Lower lobe of right lung (tissue), 2 donors: ENCODE results near the gene PADI3. TPM values are rescaled to one million over a fixed set of nuclear protein-coding genes. Genes with fewer than 3 reads are reported as not detected.

Experiments used
- ATAC-seq, 2 donors: fragments of 200-7000 bp; cut with Tn5 transposase; one replicate each; pipeline ENCODE4 v1.9.1; 2020 to 2022; ENCODE audit warnings: mild to moderate bottlenecking in 2 of 2, moderate library complexity in 2 of 2
- DNase-seq: peaks from one replicate; pipeline ENCODE4 v3.0.0-alpha.2; 2020
- H3K27ac ChIP-seq: fragments of 200-600 bp; one replicate; pipeline ENCODE4 v1.8.0; 2022
- H3K27me3 ChIP-seq: fragments of 200-600 bp; one replicate; pipeline ENCODE4 v1.8.0; 2022; ENCODE audit warnings: low read depth
- H3K36me3 ChIP-seq: fragments of 200-600 bp; one replicate; pipeline ENCODE4 v1.8.0; 2022; ENCODE audit warnings: mild to moderate bottlenecking
- H3K4me1 ChIP-seq: fragments of 200-600 bp; one replicate; pipeline ENCODE4 v1.8.0; 2022
- H3K4me3 ChIP-seq: fragments of 200-600 bp; one replicate; pipeline ENCODE4 v1.8.0; 2022; ENCODE audit warnings: mild to moderate bottlenecking
- H3K9me3 ChIP-seq: fragments of 200-600 bp; one replicate; pipeline ENCODE4 v1.8.0; 2022
- intact Hi-C: fragments of 100-400 bp; cut with DNase I; formaldehyde crosslinking; loops from one replicate; pipeline ENCODE4 v1.11.0; 2022
- total RNA-seq: library from RNA; stranded (reverse); fragmentation: NEBNext Ultra II Directional; extraction: Animal tissue kit (Norgen Biotek cat#: 25700); gene quantifications from one replicate; pipeline ENCODE4 v1.2.1, GENCODE V29; 2021
- TF ChIP-seq, protein P1 (sequence below): fragments of 200-600 bp; IDR thresholded peaks from one replicate; pipeline ENCODE4 v1.8.0; 2022; ENCODE audit warnings: antibody characterized with exemption, mild to moderate bottlenecking
- donor health status: DM: no; HTN: yes; CAD: no; lungs with severe emphysema.

PADI3 gene
- total RNA-seq, 1 donor from 2014 or later: not detected

DNA sequence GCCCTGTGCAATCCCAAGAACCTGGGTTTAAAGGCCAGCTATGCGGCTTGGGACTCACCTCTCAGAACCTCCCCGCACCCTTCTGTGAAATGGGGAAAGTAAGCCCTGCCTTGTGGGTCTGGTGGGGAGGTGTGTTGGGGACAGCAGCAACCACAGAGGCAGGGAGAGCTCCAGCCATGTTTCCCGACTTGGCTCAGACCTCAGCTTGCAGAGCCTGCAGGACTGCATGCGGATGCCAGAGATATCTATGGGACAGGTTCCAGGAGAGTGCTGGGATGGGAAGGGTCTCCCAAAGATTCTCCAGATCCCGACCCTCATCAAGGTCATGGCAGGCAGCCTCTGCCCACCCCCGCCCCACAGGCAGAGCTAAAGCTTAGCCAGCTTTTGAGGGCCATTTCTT, 23.8 kb upstream of the PADI3 start:
- intact Hi-C loops: no loop called here
- DNase-seq (no peak), ATAC-seq (no peak)

DNA sequence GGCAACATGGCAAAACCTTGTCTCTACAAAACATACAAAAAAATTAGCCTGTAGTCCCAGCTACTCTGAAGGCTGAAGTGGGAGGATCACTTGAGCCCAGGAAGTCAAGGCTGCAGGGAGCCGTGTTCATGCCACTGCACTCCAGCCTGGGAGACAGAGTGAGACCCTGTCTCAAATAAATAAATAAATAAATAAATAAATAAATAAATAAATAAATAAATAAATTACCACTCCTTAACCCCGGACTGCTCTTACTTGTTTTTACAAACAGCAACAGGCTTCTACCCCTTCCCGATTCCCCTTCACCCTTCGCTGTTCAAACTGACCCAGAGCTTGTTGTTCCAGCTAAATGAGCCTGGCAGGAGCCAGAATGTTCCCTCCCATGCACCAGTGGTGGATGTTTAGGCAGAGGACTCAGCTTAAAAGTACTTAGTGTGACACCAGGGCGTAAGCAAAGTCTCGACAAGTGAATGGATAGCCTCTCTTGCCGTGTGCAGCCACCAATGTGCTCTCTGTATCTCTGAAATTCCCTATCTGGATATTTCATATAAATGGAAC, 21.5 kb upstream of the PADI3 start:
- intact Hi-C loops: no loop called here
- TF ChIP-seq, protein P1, sequence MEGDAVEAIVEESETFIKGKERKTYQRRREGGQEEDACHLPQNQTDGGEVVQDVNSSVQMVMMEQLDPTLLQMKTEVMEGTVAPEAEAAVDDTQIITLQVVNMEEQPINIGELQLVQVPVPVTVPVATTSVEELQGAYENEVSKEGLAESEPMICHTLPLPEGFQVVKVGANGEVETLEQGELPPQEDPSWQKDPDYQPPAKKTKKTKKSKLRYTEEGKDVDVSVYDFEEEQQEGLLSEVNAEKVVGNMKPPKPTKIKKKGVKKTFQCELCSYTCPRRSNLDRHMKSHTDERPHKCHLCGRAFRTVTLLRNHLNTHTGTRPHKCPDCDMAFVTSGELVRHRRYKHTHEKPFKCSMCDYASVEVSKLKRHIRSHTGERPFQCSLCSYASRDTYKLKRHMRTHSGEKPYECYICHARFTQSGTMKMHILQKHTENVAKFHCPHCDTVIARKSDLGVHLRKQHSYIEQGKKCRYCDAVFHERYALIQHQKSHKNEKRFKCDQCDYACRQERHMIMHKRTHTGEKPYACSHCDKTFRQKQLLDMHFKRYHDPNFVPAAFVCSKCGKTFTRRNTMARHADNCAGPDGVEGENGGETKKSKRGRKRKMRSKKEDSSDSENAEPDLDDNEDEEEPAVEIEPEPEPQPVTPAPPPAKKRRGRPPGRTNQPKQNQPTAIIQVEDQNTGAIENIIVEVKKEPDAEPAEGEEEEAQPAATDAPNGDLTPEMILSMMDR: no peak
- no peaks in the 10 kb centered on the region for H3K36me3 ChIP-seq

More for the DNA sequence above, 23.8 kb upstream of the PADI3 start:
- H3K4me3 ChIP-seq: no peak overlapping the region
- H3K4me1 ChIP-seq: no peaks in the 10 kb centered on the region
- no peaks in the 10 kb centered on the region for H3K9me3 ChIP-seq
- no peaks in the 10 kb centered on the region for H3K36me3 ChIP-seq
- TF ChIP-seq, protein P1: no peak
- H3K27ac ChIP-seq: no peak overlapping the region
- H3K27me3 ChIP-seq: peaks cover 5% of the 10 kb centered on the region

DNA sequence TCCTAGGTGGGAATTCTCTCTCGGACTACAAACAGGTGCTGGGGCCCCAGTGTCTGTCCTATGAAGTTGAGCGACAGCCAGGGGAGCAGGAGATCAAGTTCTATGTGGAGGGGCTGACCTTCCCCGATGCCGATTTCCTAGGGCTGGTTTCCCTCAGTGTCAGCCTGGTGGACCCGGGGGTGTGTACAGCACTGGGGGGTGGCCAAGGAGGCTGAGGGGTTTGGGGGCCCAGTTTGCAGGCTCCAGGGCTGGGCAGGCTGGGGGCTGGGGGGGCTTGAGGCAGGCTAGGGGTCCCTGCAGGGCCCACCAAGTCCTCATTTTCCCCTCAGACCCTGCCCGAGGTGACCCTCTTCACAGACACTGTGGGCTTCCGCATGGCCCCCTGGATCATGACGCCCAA, 20.3 kb upstream of the PADI3 start:
- Histone ChIP-seq H3K9me3 (no peaks in the 10 kb centered on the region), H3K4me1 (peaks cover 6% of the 10 kb centered on the region), H3K27ac (no peak overlapping the region), H3K4me3 (no peak overlapping the region), H3K27me3 (peaks cover 6% of the 10 kb centered on the region), H3K36me3 (no peaks in the 10 kb centered on the region)
- DNase-seq (no peak), ATAC-seq (peak in 1 of 2 donors; percentile 12)
- TF ChIP-seq, protein P1: no peak
- intact Hi-C loops: no loop called here

More for the DNA sequence above, 21.5 kb upstream of the PADI3 start:
- Histone ChIP-seq H3K4me1 (no peaks in the 10 kb centered on the region), H3K4me3 (no peak overlapping the region), H3K27ac (no peak overlapping the region), H3K27me3 (peaks cover 6% of the 10 kb centered on the region), H3K9me3 (no peaks in the 10 kb centered on the region)
- no peak for ATAC-seq
- no peak for DNase-seq

DNA sequence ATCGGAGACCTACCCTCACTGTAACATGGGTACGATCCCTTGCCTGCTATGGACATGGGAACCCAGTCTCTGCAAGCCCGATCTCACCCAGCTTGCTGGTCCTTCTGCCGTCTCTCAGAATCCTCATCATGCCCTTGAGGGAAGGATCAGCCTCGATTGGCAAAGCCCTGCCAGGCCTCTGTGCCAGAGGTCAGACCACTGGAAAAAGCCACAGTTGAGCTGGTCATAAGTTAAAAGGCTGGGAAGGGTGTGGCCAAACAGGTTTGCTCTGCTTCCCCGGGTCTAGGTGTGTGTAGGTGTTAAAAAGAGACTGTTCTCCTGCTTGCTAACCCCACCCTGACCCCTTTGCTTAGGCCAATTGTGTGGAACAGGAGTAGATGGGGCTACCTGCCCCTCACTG, 19.5 kb upstream of the PADI3 start:
- TF ChIP-seq, protein P1: no peak
- Histone ChIP-seq H3K27me3 (peaks cover 6% of the 10 kb centered on the region), H3K27ac (no peak overlapping the region), H3K36me3 (no peaks in the 10 kb centered on the region), H3K4me3 (no peak overlapping the region), H3K4me1 (peaks cover 6% of the 10 kb centered on the region), H3K9me3 (no peaks in the 10 kb centered on the region)
- ATAC-seq (no peak), DNase-seq (no peak)
- intact Hi-C loops: no loop called here

DNA sequence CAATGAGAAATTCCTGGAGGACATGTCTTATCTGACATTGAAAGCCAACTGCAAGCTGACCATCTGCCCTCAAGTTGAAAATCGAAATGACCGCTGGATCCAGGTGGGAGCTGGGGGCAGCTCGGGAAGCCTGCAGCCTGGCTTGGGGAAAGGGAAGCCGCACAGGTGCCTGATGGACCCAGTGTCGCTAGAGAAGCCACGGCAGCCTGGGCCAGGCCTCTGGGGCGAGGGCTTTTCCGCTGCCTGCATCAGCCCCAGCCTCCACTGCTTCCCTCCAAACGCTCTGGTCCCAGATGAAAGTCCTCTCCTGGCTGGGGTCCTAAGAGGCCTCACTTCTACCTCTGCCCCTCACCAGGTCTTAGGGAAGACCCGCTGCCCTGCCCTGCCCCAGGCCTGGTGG, 18.8 kb upstream of the PADI3 start:
- H3K9me3 ChIP-seq: no peaks in the 10 kb centered on the region
- ATAC-seq (no peak), DNase-seq (no peak)
- H3K27me3 ChIP-seq: peaks cover 6% of the 10 kb centered on the region
- no peak overlapping the region for H3K27ac ChIP-seq
- no peaks in the 10 kb centered on the region for H3K36me3 ChIP-seq
- peaks cover 6% of the 10 kb centered on the region for H3K4me1 ChIP-seq
- H3K4me3 ChIP-seq: no peak overlapping the region
- intact Hi-C loops: loop anchor here (10.0 kb wide), 1 partner anchor 105 kb away; no protein-coding TSS in a partner anchor
- TF ChIP-seq, protein P1: no peak
